HG03139 (cell line): ENCODE measurements around the gene INS.
"Not testable (repeated sequence)": the region's sequence is repeated elsewhere in the genome, so short reads cannot be mapped to it uniquely, and the experiment has no call there.

Experiments used
- ATAC-seq: cut with Tn5 transposase; IDR thresholded peaks from one replicate; pipeline ENCODE4 v1.9.1; 2021; ENCODE audit not compliant: unreplicated experiment

The INS gene

GRCh38 chr11:2134022-2135010 is 26.7 kb downstream of the INS start:
- no peak for ATAC-seq

GRCh38 chr11:2133241-2134021 is 27.6 kb downstream of the INS start:
- no peak for ATAC-seq

GRCh38 chr11:2132874-2133240 is 28.2 kb downstream of the INS start:
- no peak for ATAC-seq

- no peak for ATAC-seq
These were observed 28.8 kb downstream of the INS start for GRCh38 chr11:2132246-2132645.

- ATAC-seq, result no peak
These were observed 29.4 kb downstream of the INS start for GRCh38 chr11:2131371-2132236.

- no peak for ATAC-seq
These were observed 30.1 kb downstream of the INS start for GRCh38 chr11:2130881-2131352.

GRCh38 chr11:2129699-2130366 is 31.2 kb downstream of the INS start:
- no peak for ATAC-seq

- no peak for ATAC-seq
These were observed 31.7 kb downstream of the INS start for GRCh38 chr11:2129308-2129698.

- ATAC-seq, result no peak
These were observed 32.3 kb downstream of the INS start for GRCh38 chr11:2128511-2129307.

GRCh38 chr11:2128130-2128510 is 32.9 kb downstream of the INS start:
- ATAC-seq, result no peak

GRCh38 chr11:2127482-2128129 is 33.4 kb downstream of the INS start:
- no peak for ATAC-seq

GRCh38 chr11:2126520-2127085 is 34.4 kb downstream of the INS start:
- ATAC-seq, result no peak

- ATAC-seq, result not testable (repeated sequence)
These were observed 36.1 kb downstream of the INS start for GRCh38 chr11:2124736-2125484.

- ATAC-seq, result no peak
These were observed 37.4 kb downstream of the INS start for GRCh38 chr11:2123628-2123960.

- no peak for ATAC-seq
These were observed 37.9 kb downstream of the INS start for GRCh38 chr11:2122907-2123627.

GRCh38 chr11:2122222-2122906 is 38.6 kb downstream of the INS start:
- ATAC-seq, result no peak
